Measurements from ENCODE around the gene ELFN1. TPM values are rescaled to one million over a fixed set of nuclear protein-coding genes. Genes with fewer than 3 reads are reported as not detected.

Gene ELFN1
- total and polyA plus RNA-seq, 2 donors (not counting 3 experiments of a cell fraction or from before 2014, with no cell fraction given): 0.37 to 1.0 TPM

DNA sequence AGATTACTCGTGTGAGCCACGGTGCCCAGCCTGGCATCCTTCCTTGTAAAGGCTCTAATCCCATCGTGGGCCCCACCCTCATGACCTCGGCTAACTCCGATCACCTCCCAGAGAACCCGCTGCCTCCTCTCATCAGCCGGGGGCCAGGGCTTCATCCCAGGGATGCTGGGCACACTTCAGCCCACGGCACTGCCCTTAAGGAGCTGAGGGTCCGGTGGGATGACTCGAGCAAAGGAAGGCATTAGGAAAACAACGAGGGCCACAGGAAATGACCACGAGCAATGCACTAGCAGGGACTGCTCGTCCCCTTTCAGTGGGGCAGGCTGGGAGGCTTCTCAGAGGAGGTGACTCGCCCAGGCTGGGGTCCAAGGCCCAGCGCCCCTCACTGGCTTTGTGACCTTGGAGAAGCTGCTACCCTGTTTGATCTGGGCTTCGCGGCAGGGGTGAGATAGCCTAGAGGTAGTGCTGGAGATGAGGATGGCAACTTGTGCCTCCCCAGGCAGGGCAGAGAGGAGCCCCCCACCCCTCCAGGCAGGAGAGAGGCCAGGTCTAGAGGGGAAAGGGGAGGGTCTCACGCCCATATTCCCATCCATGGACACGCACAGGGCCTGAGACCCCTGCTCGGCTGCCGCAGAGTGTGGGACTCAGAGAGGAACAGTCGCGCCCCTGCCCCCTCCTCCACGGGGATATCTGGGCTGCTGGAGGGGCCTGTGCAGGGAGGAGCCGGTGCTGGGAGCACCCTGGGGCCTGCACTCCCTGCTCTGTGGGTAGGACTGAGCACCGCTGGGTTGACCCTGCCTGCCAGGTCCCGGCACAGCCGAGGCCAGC, 26.8 kb downstream of the ELFN1 start:
- no peaks in the 10 kb centered on the region for H3K27me3 ChIP-seq (ENCODE audit: control insufficient read depth in 2 of 2, insufficient read depth in 2 of 2, low read length in 2 of 2)
- intact Hi-C loops (cut with micrococcal nuclease): no loop called here
- H3K27ac ChIP-seq (ENCODE audit: insufficient read depth, low read depth, low read length): no peak overlapping the region
- TF ChIP-seq POLR2A (IDR thresholded peaks at IDR 0.05; ENCODE audit: low read depth, low read length): no peak
- TF ChIP-seq, protein P1, sequence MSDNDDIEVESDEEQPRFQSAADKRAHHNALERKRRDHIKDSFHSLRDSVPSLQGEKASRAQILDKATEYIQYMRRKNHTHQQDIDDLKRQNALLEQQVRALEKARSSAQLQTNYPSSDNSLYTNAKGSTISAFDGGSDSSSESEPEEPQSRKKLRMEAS (IDR thresholded peaks at IDR 0.05; ENCODE audit: insufficient read depth, insufficient read length): no peak
- TF ChIP-seq GATA2 (IDR thresholded peaks at IDR 0.05; ENCODE audit: insufficient read depth, insufficient read length, low read depth, low read length): no peak
- TF ChIP-seq POLR2AphosphoS5 (IDR thresholded peaks at IDR 0.05; ENCODE audit: insufficient read depth, low read depth, low read length): no peak
- TF ChIP-seq JUN (IDR thresholded peaks at IDR 0.05; ENCODE audit: borderline replicate concordance, insufficient read depth, insufficient read length, low read depth): no peak
- no peak for TF ChIP-seq FOS (IDR thresholded peaks at IDR 0.05; ENCODE audit: borderline replicate concordance, insufficient read depth, low read length)
- no peak for TF ChIP-seq EZH2 (IDR thresholded peaks at IDR 0.05; ENCODE audit: borderline replicate concordance, low read depth, low read length, severe bottlenecking)
- TF ChIP-seq MYC (IDR thresholded peaks at IDR 0.05; ENCODE audit: low read depth, low read length): no peak
- TF ChIP-seq, protein P2, sequence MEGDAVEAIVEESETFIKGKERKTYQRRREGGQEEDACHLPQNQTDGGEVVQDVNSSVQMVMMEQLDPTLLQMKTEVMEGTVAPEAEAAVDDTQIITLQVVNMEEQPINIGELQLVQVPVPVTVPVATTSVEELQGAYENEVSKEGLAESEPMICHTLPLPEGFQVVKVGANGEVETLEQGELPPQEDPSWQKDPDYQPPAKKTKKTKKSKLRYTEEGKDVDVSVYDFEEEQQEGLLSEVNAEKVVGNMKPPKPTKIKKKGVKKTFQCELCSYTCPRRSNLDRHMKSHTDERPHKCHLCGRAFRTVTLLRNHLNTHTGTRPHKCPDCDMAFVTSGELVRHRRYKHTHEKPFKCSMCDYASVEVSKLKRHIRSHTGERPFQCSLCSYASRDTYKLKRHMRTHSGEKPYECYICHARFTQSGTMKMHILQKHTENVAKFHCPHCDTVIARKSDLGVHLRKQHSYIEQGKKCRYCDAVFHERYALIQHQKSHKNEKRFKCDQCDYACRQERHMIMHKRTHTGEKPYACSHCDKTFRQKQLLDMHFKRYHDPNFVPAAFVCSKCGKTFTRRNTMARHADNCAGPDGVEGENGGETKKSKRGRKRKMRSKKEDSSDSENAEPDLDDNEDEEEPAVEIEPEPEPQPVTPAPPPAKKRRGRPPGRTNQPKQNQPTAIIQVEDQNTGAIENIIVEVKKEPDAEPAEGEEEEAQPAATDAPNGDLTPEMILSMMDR (IDR thresholded peaks at IDR 0.05; ENCODE audit: extremely low read depth in 1 of 2, insufficient read depth in 1 of 2, low read depth in 1 of 2, low read length in 2 of 2): no peak
- no TSS peak for BruUV-seq (replicated peaks)
- H2AFZ ChIP-seq (ENCODE audit: low read depth, low read length): no peak overlapping the region
- ChIA-PET CTCF (no interaction called here), POLR2A (no interaction called here)
- dilution Hi-C loops (cut with MboI; ENCODE audit: extremely low pct_ligation_motif_present, low sequenced_read_pairs): no loop called here
- no peaks in the 10 kb centered on the region for H4K20me1 ChIP-seq (replicated peaks; ENCODE audit: control insufficient read depth, extremely low read depth, insufficient read depth, low read length)
- H3K9me3 ChIP-seq (replicated peaks; ENCODE audit: control insufficient read depth, insufficient read depth, low read length): no peaks in the 10 kb centered on the region
- no peak for DNase-seq (ENCODE audit: low read depth, low spot score)
- no peak overlapping the region for H3K4me3 ChIP-seq (replicated peaks in 1 of 3; ENCODE audit: insufficient read depth in 1 of 3, low read depth in 1 of 3, low read length in 3 of 3)
- H3K9me1 ChIP-seq (replicated peaks; ENCODE audit: control insufficient read depth, extremely low read depth, insufficient read depth, low read length): no peaks in the 10 kb centered on the region
- H3K4me1 ChIP-seq (ENCODE audit: control insufficient read depth, extremely low read depth, insufficient read depth, low read length): no peaks in the 10 kb centered on the region
- FAIRE-seq: no peak
- no peak overlapping the region for H3K4me2 ChIP-seq (ENCODE audit: insufficient read depth, low read length)
- no peak overlapping the region for H3K9ac ChIP-seq (replicated peaks; ENCODE audit: extremely low read depth, insufficient read depth, low read length)
- no peaks in the 10 kb centered on the region for H3K79me2 ChIP-seq (ENCODE audit: control insufficient read depth, insufficient read depth, low read length)
- no peaks in the 10 kb centered on the region for H3K36me3 ChIP-seq (ENCODE audit: control insufficient read depth in 2 of 2, extremely low read depth in 1 of 2, insufficient read depth in 2 of 2, low read length in 2 of 2)

Measured in endothelial cell of umbilical vein (primary cell).